ENCODE data around the gene KRT5. TPM values are rescaled to one million over a fixed set of nuclear protein-coding genes. Genes with fewer than 3 reads are reported as not detected.
A peak's percentile ranks its signal among the peaks of the same experiment; 100 is the strongest.

Gene KRT5
- total RNA-seq, 2 donors from 2014 or later, result 1.2 to 4.6 TPM

DNA sequence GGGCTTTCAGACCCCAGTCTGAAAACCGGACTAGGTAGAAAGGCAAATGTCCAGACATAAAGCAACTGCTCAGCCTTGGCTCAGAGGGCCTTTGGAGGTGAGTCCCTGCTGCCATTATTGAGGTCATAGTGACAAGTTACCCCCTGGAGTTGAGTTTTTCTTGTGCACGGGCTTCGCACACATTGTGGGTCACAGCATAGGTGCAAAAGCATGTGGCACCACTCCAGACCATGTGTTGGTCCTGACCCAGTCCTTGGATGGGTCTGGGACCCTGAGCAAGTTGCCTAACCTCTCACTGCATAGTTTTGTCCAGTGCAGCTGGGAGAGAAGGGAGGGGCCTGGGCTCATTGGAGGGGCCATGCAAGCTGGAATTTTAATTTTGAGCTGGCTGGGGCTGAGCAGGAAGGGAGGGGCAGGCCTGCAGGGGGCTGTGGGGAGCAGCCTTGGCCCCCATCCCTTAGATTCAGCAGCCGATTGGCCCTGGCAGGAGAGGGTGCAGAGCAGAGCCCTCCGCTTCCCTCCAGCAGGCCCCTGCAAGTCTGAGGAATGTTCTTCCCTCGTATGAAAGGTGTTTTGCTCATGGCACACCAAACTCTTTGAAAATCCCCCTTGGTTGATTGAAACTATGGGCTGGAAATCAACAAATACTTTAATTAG is 4.2 kb upstream of the KRT5 start:
- ATAC-seq, result no peak
- DNase-seq, result no peak
- intact Hi-C loops (cut with DNase I), result no loop called here

DNA sequence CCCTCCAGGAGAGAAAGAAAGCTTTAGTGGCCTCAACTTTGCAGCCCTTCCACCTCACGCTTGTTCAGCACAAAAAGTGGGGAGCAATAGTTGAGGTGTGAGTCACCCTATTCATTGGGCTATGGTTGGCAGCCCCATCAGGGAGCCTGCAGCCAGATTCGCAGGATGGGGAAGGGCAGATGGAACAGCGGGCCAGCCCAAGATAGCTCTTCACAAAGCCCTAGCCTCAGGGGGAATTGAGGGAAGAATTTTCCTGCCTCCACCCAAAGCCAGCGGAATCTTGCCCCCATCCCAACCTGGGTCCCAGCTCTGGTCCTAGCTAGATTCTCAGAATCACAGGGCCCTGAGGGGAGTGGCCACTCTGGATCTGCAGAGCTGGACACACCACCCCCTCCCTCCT is 3.6 kb upstream of the KRT5 start:
- DNase-seq, result no peak
- intact Hi-C loops (cut with DNase I), result no loop called here

DNA sequence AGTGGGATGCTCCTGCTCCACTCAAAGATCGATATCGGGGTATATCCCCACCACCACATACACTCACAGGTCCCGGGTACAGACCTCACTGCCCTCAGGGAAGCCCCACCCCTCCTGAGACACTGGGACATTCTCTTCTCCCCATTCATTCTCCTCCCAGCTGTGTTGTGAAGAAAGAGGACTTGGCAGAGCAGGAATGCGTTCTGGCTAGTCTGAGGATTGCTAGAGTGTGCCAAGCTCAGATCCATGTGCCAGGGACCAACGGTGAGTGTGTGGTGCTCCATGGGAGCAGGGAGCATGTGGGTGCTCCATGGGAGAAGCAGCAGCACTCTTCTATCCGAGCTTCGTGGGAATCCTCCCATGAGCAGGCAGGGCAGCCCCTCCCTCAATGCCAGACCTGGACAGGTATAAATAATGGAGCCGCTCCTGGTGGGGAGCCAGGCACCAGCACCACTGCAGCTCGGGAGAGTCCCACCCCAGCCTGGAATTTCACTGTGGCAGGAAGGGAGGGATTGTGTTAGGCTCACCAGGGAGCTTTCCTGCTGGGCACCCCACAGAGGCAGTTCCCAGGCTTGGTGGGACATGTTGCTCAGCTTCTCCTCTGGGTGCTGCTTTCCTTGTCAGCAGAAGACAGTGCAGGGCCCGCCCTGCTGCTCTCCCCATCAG is 2.3 kb upstream of the KRT5 start:
- intact Hi-C loops (cut with DNase I), result no loop called here
- peak; percentile 32 to 74 for ATAC-seq
- DNase-seq, result no peak

More for the DNA sequence above, 3.6 kb upstream of the KRT5 start:
- no peak for ATAC-seq

DNA sequence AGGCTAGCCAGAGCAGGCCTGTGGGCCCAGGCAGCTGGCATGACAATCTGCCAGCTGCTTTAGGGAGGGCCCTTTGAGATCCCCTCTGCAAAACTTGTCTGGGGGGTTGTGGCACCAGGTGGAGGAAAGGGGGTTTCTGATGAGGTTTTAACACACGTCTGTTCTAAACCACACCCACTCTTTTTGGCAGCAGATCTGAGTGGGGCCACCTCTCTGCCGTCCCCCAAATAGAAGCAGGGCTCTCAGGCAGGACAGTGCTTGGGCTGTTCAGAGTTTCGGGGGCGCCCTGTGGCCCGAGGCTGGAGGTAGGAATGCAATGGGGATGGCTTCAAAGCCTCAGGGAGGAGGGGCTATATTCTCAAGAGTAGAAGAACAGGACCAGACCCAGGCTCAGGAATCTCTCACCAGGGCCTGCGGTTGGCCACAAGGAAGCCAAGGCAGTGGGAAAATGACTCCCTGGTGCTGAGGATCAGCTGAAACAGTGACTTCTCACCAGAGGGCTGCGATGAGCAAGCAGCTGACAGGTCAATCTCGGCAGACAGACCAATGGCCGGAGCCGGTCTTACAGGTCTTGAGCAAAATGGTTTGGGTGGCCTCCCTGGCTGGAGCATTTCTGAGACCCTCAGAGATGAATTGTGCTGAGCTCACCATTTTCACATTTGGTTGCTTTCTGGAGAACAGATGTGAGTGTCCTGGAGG is 1.5 kb upstream of the KRT5 start:
- DNase-seq, result no peak
- intact Hi-C loops (cut with DNase I), result no loop called here
- no peak for ATAC-seq

DNA sequence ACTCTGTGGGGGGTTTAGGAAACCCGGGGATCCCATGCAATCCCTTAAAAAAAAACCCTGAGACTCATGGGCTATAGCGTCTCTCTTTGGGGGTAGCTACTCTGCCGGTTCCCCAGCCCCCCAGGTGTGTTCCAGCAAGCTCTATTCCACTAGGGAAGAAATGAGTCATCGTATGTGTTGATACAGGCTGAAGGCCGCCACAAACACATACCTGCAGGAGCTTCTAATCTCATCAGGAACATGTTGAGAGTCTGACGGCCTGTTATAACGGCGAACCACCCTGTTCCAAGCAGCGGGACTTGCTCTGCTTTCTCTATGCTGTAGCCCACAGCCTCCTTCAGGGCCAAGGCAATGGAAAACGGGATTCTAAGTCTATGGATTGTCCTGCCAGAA is 977 bp upstream of the KRT5 start:
- intact Hi-C loops (cut with DNase I), result no loop called here
- ATAC-seq, result peak in 1 of 2 donors; percentile 72
- no peak for DNase-seq

DNA sequence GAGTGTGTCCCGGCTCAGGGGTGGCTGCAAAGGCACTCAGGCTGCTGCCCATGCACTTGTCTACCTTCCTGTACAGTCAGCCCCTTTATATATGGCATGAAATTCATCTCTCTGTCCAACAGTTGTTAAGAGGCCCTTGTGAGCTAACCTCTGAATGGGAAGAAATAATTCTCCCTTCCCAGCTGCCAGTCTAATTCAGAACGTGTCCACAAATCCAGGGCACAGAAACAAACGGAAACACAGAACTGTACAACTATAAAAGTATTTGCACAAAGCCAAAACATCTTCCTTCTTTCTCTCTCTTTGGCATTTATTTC is 849 bp downstream of the KRT5 start:
- intact Hi-C loops (cut with DNase I), result no loop called here
- DNase-seq, result no peak
- ATAC-seq, result no peak

DNA sequence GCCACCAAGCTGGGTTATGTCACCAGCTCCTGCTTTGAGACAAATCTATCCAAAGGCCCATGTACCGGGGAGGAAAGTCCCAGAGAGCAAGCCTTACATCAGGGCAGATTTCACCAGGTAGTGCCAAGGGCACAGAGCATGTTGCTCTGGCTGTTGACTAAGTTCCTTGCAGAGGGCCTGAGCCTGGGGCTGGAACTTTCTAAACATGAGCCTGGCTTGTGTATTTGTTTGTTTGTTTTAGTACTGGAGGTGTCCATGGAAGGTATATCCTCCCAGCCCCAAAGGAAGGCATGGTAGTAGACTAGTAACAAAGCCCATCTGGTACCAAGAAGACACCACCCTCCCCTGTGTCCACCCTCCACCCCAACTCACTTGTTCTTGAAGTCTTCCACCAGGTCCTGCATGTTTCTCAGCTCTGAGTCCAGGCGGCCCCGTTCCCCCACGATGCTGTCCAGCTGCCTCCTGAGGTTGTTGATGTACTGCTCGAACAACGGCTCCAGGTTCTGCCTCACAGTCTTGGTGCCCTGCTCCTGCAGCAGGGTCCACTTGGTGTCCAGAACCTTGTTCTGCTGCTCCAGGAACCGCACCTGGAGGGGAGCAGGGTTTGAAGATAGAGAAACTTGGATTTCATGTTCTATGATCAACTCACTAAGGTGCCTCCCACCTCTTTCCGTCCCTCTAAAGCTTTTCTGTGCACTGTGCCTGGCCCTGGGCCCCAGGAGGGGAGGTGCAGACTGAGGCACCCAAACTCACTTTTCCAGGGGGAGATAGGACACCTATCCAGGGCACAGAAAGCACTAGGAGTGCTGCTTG is 1.4 kb downstream of the KRT5 start:
- intact Hi-C loops (cut with DNase I), result no loop called here
- no peak for DNase-seq
- ATAC-seq, result no peak

DNA sequence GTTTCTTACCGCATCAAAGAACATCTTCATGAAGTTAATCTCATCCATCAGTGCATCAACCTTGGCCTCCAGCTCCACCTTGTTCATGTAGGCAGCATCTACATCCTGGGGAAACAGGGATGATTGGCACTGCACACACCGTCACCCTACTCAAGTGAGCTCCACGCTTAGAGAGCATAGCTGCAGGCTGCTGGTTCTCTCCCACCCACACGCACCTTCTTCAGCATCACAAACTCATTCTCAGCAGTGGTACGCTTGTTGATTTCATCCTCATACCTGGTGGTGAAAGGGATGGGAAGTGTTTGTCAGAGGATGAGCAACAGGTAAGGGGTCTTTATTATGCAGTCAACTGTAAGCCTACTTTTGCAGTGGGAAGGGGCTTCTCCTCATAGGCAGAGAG is 2.3 kb downstream of the KRT5 start:
- ATAC-seq (no peak), DNase-seq (no peak)
- intact Hi-C loops (cut with DNase I), result no loop called here

DNA sequence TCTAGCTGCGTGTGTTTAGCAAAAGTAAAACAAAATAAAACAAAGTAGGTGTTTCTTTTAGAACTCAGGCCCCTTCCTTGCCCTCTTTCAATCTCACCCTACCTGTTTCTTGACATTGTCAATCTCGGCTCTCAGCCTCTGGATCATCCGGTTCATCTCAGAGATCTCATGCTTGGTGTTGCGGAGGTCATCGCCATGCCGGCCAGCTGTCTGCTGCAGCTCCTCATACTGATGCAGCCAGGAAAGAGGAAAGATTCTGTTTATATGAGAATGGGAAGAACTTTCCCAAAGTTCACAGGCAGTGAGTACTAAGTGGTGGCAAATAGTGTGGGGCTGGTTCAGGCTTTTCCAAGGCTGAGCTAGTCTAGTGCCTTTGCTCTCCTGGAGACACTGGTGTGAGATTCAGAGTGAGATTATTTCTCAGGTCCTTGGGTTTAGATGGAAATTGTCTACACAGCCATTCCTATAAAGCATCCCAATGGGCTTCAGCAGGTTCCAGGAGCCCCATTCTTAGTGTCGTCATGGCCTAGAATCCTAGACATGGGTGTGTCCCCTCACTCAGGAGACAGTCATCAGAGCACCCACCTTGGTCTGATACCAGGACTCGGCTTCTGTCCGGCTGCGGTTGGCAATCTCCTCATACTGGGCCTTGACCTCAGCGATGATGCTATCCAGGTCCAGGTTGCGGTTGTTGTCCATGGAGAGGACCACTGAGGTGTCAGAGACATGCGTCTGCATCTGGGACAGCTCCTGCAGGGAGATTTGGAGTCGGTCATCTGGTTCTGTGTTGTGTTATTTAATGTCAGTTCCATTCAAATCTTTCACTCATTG is 3.0 kb downstream of the KRT5 start:
- ATAC-seq, result no peak
- DNase-seq, result no peak
- intact Hi-C loops (cut with DNase I), result no loop called here

DNA sequence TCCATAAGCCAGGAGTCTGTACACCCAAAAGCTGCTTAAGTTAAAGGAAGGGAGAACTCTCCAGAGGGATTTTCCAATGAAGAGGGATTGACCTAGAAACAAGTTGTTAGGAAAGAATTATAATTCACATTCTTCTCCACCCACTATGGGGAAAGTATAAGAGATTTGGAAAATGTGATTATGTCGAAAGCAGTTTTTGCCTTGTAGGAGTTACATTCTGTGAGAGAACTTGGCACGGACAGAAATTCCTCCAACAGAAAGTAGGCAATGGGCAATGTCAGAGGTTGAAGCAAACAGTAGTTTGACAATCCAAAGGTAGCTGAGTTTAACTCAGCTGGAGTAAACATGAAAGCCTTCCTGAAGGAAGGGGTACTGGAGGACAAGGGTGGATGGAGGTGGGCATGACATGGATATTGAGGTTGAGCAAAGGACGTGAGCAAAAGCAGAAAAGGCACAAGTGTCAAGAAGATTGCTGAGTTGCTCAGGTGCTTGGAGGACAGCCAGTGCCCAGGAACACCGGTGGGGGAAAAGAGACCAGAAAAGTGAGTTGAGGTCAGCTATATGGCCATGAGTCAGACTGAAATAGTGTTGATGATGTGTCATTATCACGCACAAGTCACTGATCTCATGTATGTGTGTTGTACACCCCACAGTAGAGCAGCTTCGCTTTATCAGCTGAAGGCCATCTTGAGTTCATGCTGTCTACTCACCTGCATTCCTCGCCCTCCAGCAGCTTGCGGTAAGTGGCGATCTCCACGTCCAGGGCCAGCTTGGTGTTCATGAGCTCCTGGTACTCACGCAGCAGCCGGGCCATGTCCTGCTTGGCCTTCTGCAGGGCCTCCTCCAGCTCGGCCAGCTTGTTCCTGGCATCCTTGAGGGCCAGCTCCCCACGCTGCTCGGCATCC is 4.0 kb downstream of the KRT5 start:
- DNase-seq, result no peak
- peak; percentile 71 to 72 for ATAC-seq
- intact Hi-C loops (cut with DNase I), result no loop called here

DNA sequence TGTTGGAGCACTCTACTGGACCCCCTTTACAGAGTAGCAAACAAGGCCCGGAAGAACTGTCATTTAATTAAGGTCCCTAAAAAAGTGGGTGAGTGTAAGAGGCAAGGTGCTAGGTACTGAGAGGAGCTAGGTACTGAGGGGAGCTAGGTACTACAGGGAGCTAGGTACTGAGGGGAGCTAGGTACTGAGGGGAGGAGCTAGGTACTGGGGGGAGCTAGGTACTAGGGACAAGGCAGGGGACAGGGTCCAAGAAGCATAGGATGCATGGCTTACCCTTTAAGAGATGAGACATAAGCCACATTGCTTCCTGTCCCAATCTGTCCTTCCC is 4.9 kb downstream of the KRT5 start:
- no peak for ATAC-seq
- intact Hi-C loops (cut with DNase I), result no loop called here
- DNase-seq, result no peak

DNA sequence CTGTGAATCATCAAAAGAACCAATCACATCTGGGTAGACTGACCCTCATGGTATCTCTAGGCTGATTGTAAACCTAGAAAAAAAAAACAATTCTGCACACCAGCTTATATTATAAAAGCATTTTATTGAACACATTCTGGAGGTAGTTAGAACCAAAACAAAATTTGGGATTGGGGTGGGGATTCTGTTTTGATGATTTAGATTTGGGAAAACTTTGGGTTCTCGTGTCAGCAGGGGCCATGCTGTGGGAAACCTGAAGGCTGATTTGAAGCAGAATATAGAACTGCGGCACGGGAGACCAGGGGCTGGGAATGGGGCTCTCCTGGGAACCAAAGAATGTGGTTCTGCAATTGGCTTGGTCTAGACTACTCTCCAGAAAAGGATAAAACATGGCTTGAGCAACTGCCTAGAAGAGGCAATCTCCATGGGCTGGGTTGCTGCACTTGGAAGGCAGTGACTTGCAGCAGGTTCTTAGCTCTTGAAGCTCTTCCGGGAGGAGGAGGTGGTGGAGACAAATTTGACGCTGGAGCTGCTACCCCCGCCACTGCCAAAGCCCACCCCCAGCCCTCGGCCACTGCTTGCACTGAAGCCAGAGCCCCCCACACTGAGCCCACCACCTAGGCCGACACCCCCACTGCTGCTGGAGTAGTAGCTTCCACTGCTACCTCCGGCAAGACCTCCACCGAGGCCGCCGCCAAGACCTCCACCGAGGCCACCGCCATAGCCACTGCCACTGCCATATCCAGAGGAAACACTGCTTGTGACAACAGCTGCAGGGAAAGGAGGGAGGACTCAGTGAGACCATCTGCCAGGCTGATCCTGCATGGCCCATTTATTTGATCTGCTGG is 5.5 kb downstream of the KRT5 start:
- intact Hi-C loops (cut with DNase I), result no loop called here
- no peak for DNase-seq
- peak in 1 of 2 donors; percentile 47 for ATAC-seq

DNA sequence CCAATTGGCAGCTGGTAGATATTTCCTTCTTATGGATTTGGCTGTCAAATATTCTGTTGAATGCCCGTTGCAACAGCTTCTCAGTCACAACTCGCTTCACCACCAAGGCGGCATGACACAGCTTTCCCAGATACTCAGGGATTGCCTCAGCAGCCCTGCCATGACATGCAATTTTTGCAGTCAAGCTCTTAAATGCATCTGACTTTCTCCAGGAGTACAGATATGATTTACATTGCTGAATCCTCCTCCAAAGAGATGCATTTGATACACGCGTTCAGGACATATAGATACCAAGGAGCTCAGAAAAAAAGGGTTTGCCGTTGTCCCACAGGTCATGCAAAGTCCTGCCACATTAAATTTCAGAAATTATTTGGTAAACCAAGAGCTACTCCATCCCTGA is 6.5 kb downstream of the KRT5 start:
- DNase-seq (no peak), ATAC-seq (no peak)
- intact Hi-C loops (cut with DNase I), result no loop called here

DNA sequence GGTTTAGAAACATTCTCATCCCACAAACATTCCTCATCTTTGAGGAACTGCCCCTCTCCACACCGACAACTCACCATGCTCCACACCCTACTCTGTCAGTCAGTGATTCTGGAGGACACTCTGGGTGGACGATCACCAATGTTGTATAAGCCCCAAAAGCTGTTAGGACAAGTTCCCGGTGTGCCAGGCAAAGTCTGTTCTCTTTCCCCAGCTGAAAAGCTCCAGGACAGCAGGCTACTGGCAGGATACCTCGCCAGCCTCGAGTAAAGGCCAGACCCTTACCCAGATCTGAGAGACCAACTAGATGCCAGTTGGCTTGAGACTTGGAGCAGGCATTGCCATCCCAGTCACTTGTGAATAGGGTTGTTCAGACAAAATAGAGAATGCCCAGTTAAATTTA is 12.0 kb downstream of the KRT5 start:
- no peak for DNase-seq
- intact Hi-C loops (cut with DNase I), result loop anchor here in 1 of 2 donors (5.0 kb wide), 2 partner anchors 126 to 351 kb away; no protein-coding TSS in a partner anchor
- ATAC-seq, result no peak

DNA sequence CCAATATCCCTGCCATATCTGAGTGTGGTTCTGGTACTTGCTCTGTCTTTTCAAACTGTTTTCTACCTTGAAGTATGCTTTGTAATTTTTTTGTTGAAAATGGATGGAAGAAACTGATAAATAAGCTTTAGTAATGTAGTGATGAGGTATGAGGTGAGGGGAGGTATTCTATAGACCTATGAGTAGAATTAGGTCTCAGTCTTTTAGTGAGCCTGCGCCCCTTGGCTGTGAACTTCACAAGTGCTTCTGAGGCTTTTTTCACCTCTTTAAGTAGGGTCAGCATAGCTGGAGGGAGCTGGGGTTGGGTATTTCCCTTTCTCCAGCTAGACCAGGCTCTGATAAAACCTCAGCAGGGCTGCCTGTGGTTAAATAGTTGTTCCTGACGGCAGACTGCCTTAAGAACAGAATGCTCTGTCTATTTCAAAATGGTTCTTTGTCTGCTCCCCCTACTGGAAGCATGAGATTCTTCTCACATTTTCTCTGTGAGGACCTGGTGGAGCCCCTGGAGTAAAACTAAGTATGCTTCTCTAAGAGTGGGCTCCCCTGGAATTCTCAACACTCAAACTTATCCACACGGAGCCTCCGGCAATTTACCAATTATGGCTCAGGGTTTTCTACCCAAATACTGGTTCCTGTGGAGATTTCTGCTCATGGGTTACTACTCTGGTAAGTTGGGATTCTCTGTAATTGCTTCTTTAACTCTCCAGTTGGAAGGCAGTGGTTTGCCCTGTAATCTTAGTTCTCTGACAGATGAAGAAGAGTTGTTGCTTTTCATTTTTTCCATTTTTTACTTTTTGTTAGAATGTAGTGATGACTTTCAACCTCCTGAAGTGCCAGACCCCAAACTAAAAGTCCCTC is 13.1 kb downstream of the KRT5 start:
- no peak for DNase-seq
- intact Hi-C loops (cut with DNase I), result loop anchor here in 1 of 2 donors (5.0 kb wide), 2 partner anchors 125 to 350 kb away; no protein-coding TSS in a partner anchor
- ATAC-seq, result peak; percentile 68 to 77

DNA sequence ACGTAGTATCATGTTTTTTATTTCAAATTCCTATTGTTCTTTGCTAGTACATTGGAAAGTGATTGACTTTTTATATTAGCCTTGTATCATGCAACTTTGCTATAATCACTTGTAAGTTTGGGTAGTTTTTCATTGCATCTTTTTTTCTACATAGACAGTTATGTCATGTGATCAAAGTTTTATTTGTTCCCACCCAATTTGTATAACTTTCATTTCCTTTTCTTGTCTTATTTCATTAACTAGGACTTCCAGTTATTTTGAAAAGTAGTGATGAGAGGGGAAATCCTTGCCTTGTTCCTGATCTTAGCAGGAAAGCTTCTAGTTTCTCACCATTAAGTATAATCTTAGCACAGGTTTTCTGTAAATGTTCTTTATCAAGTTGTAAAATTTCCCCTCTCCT is 17.3 kb downstream of the KRT5 start:
- no peak for ATAC-seq
- DNase-seq, result no peak
- intact Hi-C loops (cut with DNase I), result no loop called here

All from left cardiac atrium (tissue), 4 donors.